Measurements from ENCODE around the gene CAPZA2.
"Not testable (repeated sequence)": the region's sequence is repeated elsewhere in the genome, so short reads cannot be mapped to it uniquely, and the experiment has no call there.

The CAPZA2 gene

GRCh38 chr7:116862234-116862950, at the start of gene CAPZA2:
Gene CAPZA2 (plus strand): TSS chr7:116862587. CDS start chr7:116862612, 25 bp downstream.
- peak; percentile 91 for DNase-seq

- no peak for DNase-seq
Measured at GRCh38 chr7:116812860-116813259, 49.5 kb upstream of the CAPZA2 start.

- DNase-seq, result not testable (repeated sequence)
Measured at GRCh38 chr7:116813371-116813770, 49.0 kb upstream of the CAPZA2 start.

GRCh38 chr7:116815041-116815440, 47.3 kb upstream of the CAPZA2 start:
- DNase-seq, result no peak

- DNase-seq, result no peak
Measured at GRCh38 chr7:116820149-116820548, 42.2 kb upstream of the CAPZA2 start.

GRCh38 chr7:116821647-116822046, 40.7 kb upstream of the CAPZA2 start:
- not testable (repeated sequence) for DNase-seq

- DNase-seq, result no peak
Measured at GRCh38 chr7:116824449-116824848, 37.9 kb upstream of the CAPZA2 start.

- no peak for DNase-seq
Measured at GRCh38 chr7:116828281-116828680, 34.1 kb upstream of the CAPZA2 start.

GRCh38 chr7:116829041-116829440, 33.3 kb upstream of the CAPZA2 start:
- no peak for DNase-seq

- DNase-seq, result no peak
Measured at GRCh38 chr7:116829493-116829892, 32.9 kb upstream of the CAPZA2 start.

- no peak for DNase-seq
Measured at GRCh38 chr7:116832692-116833091, 29.7 kb upstream of the CAPZA2 start.

GRCh38 chr7:116834815-116835504, 27.4 kb upstream of the CAPZA2 start:
- no peak for DNase-seq

- no peak for DNase-seq
Measured at GRCh38 chr7:116836048-116836447, 26.3 kb upstream of the CAPZA2 start.

- no peak for DNase-seq
Measured at GRCh38 chr7:116836911-116837310, 25.5 kb upstream of the CAPZA2 start.

- DNase-seq, result no peak
Measured at GRCh38 chr7:116837586-116837985, 24.8 kb upstream of the CAPZA2 start.

GRCh38 chr7:116840256-116840655, 22.1 kb upstream of the CAPZA2 start:
- DNase-seq, result no peak

GRCh38 chr7:116842371-116842770, 20.0 kb upstream of the CAPZA2 start:
- no peak for DNase-seq

GRCh38 chr7:116843378-116843777, 19.0 kb upstream of the CAPZA2 start:
- DNase-seq, result no peak

GRCh38 chr7:116851175-116851574, 11.2 kb upstream of the CAPZA2 start:
- DNase-seq, result no peak

- no peak for DNase-seq
Measured at GRCh38 chr7:116851671-116852070, 10.7 kb upstream of the CAPZA2 start.

- no peak for DNase-seq
Measured at GRCh38 chr7:116854132-116854531, 8.3 kb upstream of the CAPZA2 start.

GRCh38 chr7:116857052-116857451, 5.3 kb upstream of the CAPZA2 start:
- no peak for DNase-seq

- DNase-seq, result no peak
Measured at GRCh38 chr7:116859323-116859722, 3.1 kb upstream of the CAPZA2 start.

GRCh38 chr7:116861717-116862116, 670 bp upstream of the CAPZA2 start:
- no peak for DNase-seq

All from NCI-H1105 treated with DMSO at 0.1 percent for 48 hours (cell line).